SKM-1 (cell line): ENCODE measurements around the gene ELMO1.

Experiments used
- DNase-seq: peaks from one replicate; lab custom pipeline; 2025; ENCODE audit not compliant: unreplicated experiment; lab: John Stamatoyannopoulos, UW

The ELMO1 gene

GRCh38 chr7:36868727-36869411 lies 579.8 kb downstream of the ELMO1 start:
- no peak for DNase-seq

GRCh38 chr7:36865019-36865418 lies 583.6 kb downstream of the ELMO1 start:
- DNase-seq: no peak

- no peak for DNase-seq
These were observed 584.6 kb downstream of the ELMO1 start for GRCh38 chr7:36863901-36864701.

GRCh38 chr7:36862771-36863261 lies 585.8 kb downstream of the ELMO1 start:
- DNase-seq: no peak

DNA sequence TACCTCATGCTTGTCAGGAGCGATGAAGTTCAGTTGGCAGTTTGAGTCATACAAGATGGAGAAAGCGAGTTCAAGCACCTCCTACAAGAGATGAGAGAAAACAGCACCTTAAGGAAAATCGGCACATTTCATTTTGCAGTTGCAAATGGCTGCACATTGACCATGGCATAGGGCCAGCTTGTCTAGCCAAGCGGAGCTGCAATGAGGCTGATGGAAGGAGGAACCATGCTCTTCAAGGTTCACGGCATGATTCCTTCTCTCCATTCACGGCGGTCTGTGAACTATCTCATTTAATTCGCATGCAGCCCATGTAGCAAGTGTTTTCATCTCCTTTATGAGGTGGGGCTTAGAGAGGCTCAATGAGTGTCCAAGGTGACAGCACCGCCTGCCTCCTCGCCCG lies 587.0 kb downstream of the ELMO1 start:
- no peak for DNase-seq

- DNase-seq: no peak
These were observed 588.0 kb downstream of the ELMO1 start for GRCh38 chr7:36860681-36861080.

DNA sequence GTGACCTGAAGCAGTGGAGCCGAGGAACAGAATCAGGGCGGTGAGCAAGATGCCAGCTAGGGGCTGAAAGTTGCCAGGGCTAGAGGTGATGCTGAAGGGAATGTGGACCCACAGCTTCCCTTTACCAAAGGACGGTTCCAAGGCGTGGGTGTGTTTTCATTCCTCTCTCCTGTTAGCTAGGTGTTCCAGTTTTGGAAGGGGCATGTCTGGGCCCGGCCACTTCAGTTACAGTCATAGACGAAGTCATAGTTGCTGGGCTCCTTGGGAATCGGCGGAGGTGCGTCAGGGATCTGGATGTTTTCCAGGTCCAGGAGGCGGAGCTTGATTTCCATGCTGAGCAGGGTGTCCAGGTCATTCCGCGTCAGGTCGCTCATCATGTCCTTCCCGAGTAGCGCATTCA lies 593.3 kb downstream of the ELMO1 start:
- DNase-seq: no peak

GRCh38 chr7:36854652-36855051 lies 594.0 kb downstream of the ELMO1 start:
- DNase-seq: no peak

- DNase-seq: no peak
These were observed 595.7 kb downstream of the ELMO1 start for GRCh38 chr7:36852931-36853330.

GRCh38 chr7:36852017-36852416 lies 596.6 kb downstream of the ELMO1 start:
- no peak for DNase-seq

GRCh38 chr7:36851382-36851781 lies 597.3 kb downstream of the ELMO1 start:
- no peak for DNase-seq

GRCh38 chr7:36847946-36848345 lies 600.7 kb downstream of the ELMO1 start:
- DNase-seq: no peak

GRCh38 chr7:36844374-36844773 lies 604.3 kb downstream of the ELMO1 start:
- DNase-seq: no peak

GRCh38 chr7:36840904-36841303 lies 607.8 kb downstream of the ELMO1 start:
- DNase-seq: no peak

DNA sequence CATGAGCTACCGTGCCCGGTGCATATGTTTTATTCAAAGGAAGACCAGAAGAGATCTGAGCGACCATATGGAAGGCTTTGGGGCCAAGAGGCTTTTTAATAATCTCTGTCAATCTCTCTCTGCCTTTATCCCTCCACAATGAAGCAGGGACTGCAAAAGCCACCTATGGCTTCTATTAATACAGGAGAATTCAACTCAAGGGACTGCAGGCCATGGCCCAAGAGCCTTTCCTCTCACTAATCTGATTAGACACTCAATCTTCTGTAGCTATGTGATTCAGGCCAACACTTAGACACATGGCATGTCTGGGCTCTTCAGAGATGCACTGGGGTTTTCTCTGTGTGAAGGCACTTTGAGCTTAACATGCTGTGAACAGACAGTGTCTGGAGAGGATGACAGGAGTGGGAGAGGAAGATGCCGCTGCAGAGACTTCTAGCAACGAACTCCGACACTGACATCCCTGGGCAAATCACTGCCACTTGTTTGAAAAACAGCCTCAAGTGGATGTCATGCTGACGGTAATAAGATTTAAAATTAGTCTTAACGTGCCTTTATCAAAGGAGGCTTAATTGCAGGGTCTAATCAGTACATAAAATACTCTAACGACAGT lies 609.9 kb downstream of the ELMO1 start:
- DNase-seq: no peak

- DNase-seq: no peak
These were observed 617.6 kb downstream of the ELMO1 start for GRCh38 chr7:36831049-36831448.

DNA sequence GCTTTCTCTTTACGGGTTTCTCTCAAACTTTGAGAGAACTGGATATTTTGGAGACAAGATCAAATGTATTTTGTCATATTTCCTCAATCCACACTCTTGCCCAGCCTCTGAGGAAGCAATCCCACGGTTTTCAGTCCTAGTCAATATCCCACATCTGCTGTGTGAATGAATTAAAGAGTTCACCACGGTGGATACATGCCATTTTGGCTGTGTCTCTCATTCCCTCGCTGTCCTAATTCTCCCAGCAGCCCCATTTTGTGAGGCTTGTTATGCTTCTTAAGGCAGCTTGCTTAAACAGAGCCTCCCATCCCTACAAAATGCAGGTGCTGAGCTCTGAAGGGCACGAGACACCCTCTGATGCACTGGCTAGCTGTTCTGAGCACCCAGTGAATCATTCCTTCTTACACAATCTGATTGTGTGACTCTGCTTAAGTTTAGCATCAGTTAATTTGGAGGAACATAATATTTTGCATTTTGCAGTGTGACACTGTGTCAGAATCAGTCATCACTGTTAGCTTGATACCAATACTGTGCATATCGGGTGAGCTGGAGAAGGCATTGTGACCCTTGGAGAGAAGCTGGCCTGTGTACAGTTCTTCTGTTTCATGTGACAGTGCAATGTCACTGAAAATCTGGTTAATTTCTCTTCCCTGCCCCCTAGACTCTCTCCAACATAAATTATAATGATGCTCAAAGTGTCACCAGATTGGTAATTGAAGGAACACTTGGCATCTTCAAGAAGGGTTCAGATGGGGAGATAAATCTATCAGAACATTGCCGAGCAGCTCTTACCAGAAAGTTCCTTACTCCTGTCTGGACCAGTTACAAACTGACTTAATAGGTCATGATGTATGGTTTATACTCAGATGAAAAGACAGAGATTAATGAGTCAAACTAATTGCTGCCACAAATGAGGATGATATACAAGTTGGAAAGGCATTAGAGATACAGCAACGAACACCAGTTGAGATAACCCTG lies 620.6 kb downstream of the ELMO1 start:
- DNase-seq: no peak

DNA sequence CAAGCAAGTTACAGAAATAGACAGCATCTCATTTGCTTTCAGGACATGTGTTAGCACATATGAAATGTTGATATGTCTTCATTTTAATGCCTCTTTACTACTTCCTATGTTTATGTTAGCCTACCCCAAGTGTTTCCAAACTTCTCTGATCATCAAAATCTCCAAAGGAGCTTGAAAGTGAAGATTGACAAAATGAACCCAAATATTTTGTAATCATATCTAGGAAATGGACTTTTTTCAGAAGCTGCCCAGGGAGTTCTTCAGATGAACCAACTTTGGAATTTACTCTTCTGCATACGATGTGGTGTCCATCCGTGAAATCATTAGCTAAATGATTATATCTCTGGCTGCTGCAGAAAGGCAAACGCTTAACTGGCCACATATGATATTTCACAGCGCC lies 623.2 kb downstream of the ELMO1 start:
- no peak for DNase-seq

DNA sequence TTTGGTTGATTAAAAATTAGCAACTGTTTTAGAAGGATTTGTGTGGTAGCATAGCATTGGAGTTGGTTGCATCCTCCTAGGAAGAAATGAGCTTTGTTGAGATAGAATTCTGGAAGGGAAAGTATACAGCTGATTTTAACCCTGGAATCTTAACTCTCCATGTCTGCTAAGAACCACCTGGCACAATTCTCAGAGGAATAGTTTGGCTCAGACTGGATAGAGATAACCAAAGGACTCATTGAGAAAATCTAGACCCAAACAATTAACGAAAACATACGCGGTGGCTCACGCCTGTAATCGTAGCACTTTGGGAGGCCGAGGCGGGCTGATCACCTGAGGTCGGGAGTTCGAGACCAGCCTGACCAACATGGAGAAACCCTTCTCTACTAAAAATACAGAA lies 625.3 kb downstream of the ELMO1 start:
- DNase-seq: no peak

- no peak for DNase-seq
These were observed 627.0 kb downstream of the ELMO1 start for GRCh38 chr7:36821617-36822016.
